Endodermal cell (in vitro differentiated cells): Measurements from ENCODE around the gene RPP38. TPM values are rescaled to one million over a fixed set of nuclear protein-coding genes. Genes with fewer than 3 reads are reported as not detected.

ENCODE experiments used
- DNase-seq: peaks from one replicate; pipeline ENCODE4 v3.0.0-alpha.2; 2017
- H3K27ac ChIP-seq: 2 replicates; pipeline ENCODE4 v1.5.1; 2013; ENCODE audit warnings: mild to moderate bottlenecking, low read depth, low read length, moderate library complexity
- H3K27me3 ChIP-seq: 2 replicates; pipeline ENCODE4 v1.6.1; 2013; ENCODE audit warnings: mild to moderate bottlenecking, low read length, moderate library complexity; ENCODE audit not compliant: insufficient read depth, control insufficient read depth, poor library complexity, severe bottlenecking
- H3K36me3 ChIP-seq: 2 replicates; pipeline ENCODE4 v1.7.0; 2013; ENCODE audit warnings: mild to moderate bottlenecking, low read length, moderate library complexity; ENCODE audit not compliant: control insufficient read depth, insufficient read depth
- H3K4me1 ChIP-seq: one replicate; pipeline ENCODE4 v1.7.0; 2013; ENCODE audit warnings: low read length; ENCODE audit not compliant: control insufficient read depth, insufficient read depth
- H3K4me3 ChIP-seq: 2 replicates; pipeline ENCODE4 v1.5.1; 2013; ENCODE audit warnings: mild to moderate bottlenecking, low read length, moderate library complexity
- H3K9ac ChIP-seq: 2 replicates; pipeline ENCODE4 v1.6.1; 2013; ENCODE audit warnings: mild to moderate bottlenecking, low read length, moderate library complexity; ENCODE audit not compliant: poor library complexity, severe bottlenecking; ENCODE audit errors: extremely low read depth
- H3K9me3 ChIP-seq: 2 replicates; pipeline ENCODE4 v1.6.1; 2013; ENCODE audit warnings: mild to moderate bottlenecking, low read length, moderate library complexity; ENCODE audit not compliant: control insufficient read depth
- H3K27ac Mint-ChIP-seq: 2 replicates; pipeline ENCODE4 v1.8.0; 2020; ENCODE audit warnings: mixed read lengths
- H3K27me3 Mint-ChIP-seq: 2 replicates; pipeline ENCODE4 v1.8.0; 2021; ENCODE audit warnings: mild to moderate bottlenecking, mixed read lengths; ENCODE audit not compliant: insufficient read depth
- H3K36me3 Mint-ChIP-seq: 2 replicates; pipeline ENCODE4 v1.8.0; 2020; ENCODE audit warnings: low read depth, mixed read lengths
- H3K4me1 Mint-ChIP-seq: 2 replicates; pipeline ENCODE4 v1.8.0; 2020; ENCODE audit warnings: mixed read lengths
- H3K4me3 Mint-ChIP-seq: 2 replicates; pipeline ENCODE4 v1.8.0; 2020; ENCODE audit warnings: mild to moderate bottlenecking, moderate library complexity, mixed read lengths
- H3K9me3 Mint-ChIP-seq: 2 replicates; pipeline ENCODE4 v1.8.0; 2020; ENCODE audit warnings: mild to moderate bottlenecking, mixed read lengths
- WGBS, 2 experiments: methylation state at CpG; one replicate each; pipeline versions ENCODE4 v1.1.5 to v1.1.7; 2013; ENCODE audit warnings: missing lambda C conversion rate in 2 of 2, mixed read lengths in 1 of 2; ENCODE audit not compliant: insufficient coverage in 1 of 2, insufficient read length in 1 of 2; 5-methylcytosine and 5-hydroxymethylcytosine counted together
- long read RNA-seq, 4 experiments: library from polyadenylated mRNA in 2 of 4; library from RNA in 1 of 4; library from capped mRNA in 1 of 4; stranded (forward) in 3 of 4; unstranded in 1 of 4; transcript quantifications; one replicate each; pipeline ENCODE4 v2.0.0, GENCODE V29; 2020 to 2021; ENCODE audit warnings: inconsistent platforms in 1 of 4
- polyA plus RNA-seq, 2 experiments: library from polyadenylated mRNA; stranded (reverse); fragments of 50-300 nt; gene quantifications; one replicate each; pipeline ENCODE4 v1.2.3, GENCODE V29; 2013
- total RNA-seq, 2 donors: library from RNA; stranded (reverse); fragmentation: NEBNext Ultra II Directional in 1 of 2; extraction: Animal tissue kit (Norgen Biotek cat#: 25700) in 1 of 2; gene quantifications; 2 replicates in 1 of 2; 3 replicates in 1 of 2; pipeline ENCODE4 v1.2.1, GENCODE V29; 2021
- TF ChIP-seq, protein P1 (sequence below): fragments of 200-600 bp; sonication (generic); conservative IDR thresholded peaks from 2 replicates; pipeline ENCODE4 v1.5.0; 2021; ENCODE audit warnings: antibody characterized with exemption, mild to moderate bottlenecking

Gene RPP38, protein sequence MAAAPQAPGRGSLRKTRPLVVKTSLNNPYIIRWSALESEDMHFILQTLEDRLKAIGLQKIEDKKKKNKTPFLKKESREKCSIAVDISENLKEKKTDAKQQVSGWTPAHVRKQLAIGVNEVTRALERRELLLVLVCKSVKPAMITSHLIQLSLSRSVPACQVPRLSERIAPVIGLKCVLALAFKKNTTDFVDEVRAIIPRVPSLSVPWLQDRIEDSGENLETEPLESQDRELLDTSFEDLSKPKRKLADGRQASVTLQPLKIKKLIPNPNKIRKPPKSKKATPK
- 10 to 100 TPM; 23.6 to 24.8 TPM for total RNA-seq
- polyA plus RNA-seq (2013, experiment 1 of 2) = 24.4 TPM
- 20.4 TPM for polyA plus RNA-seq (2013, experiment 2 of 2)
- long read RNA-seq, experiment 1, transcript RPP38-203 (2 exons, 1,030 nt) = major isoform, 5 of 19 reads
- long read RNA-seq, experiment 1, transcript RPP38-204 (3 exons, 1,296 nt) = major isoform, 5 of 19 reads
- long read RNA-seq, experiment 1, partial matches to known transcripts = 5 of 19 reads
- long read RNA-seq, experiment 1, other reads (novel, unspliced or antisense) = 1 of 19 reads
- long read RNA-seq, experiment 2, transcript RPP38-207 (2 exons, 1,537 nt) = major isoform, 7 of 26 reads
- long read RNA-seq, experiment 2, transcript RPP38-204 (3 exons, 1,296 nt) = major isoform, 7 of 26 reads
- long read RNA-seq, experiment 2, partial matches to known transcripts = 1 of 26 reads
- long read RNA-seq, experiment 2, other reads (novel, unspliced or antisense) = 4 of 26 reads
- long read RNA-seq, experiment 3, transcript RPP38-203 (2 exons, 1,030 nt) = minor isoform, 10 of 53 reads
- long read RNA-seq, experiment 3, transcript RPP38-204 (3 exons, 1,296 nt) = minor isoform, 9 of 53 reads
- long read RNA-seq, experiment 3, transcript RPP38-207 (2 exons, 1,537 nt) = major isoform, 15 of 53 reads
- long read RNA-seq, experiment 3, transcript RPP38-201 (3 exons, 1,457 nt) = minor isoform, 13 of 53 reads
- long read RNA-seq, experiment 3, partial matches to known transcripts = 0 of 53 reads
- long read RNA-seq, experiment 3, other reads (novel, unspliced or antisense) = 6 of 53 reads
- long read RNA-seq, experiment 4, transcript RPP38-203 (2 exons, 1,030 nt) = major isoform, 12 of 44 reads
- long read RNA-seq, experiment 4, transcript RPP38-204 (3 exons, 1,296 nt) = minor isoform, 11 of 44 reads
- long read RNA-seq, experiment 4, partial matches to known transcripts = 9 of 44 reads
- long read RNA-seq, experiment 4, other reads (novel, unspliced or antisense) = 5 of 44 reads

DNA sequence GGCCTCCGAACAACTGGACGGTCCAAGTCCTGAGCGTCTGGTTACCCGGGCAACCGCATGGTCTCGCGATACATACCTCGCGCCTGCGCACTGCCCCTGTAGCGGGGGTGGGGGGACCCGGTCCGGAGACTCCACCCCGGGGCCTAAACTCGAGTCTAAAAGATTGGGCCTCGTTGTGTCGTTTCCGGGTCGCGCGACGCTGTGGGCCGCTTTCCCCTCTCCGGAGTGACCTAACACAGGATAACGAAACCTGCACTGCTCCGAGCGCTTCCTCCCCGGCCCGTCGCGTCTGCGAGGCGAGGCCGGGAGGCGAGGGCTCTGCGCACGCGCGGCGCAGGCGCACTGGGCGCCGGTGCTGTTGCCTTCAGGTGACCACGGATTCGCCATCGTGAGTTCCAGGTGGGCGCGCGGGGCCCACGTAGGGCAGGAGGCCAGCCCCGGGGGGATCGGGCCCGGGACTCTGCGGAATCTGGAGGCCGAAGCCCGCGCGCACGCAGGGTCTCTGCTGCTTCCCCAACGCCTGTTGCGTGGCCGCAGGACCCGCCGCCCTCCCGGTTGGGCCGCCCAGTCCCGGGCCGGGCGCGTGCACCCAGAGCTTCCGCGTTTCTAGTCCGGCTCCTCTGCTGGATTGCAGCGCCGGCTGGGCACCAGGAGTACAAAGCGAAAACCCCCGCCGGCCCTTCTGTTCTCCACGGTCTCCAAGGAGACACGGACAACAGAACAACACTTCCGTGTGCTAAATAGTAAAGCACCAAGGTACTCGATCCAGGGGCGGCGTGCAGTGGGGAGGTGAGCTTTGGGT, at the start of gene RPP38:
Gene RPP38, plus strand, starts transcription at position 345 of the 802 bp plus-strand sequence. CDS start 5,960 bp downstream, outside the sequence.
- Histone ChIP-seq H3K9me3 (no peaks in the 10 kb centered on the region), H3K4me1 (peaks cover 2% of the 10 kb centered on the region), H3K27ac (peak within 1 kb of the TSS; percentile 95), H3K36me3 (peaks cover 21% of the 10 kb centered on the region), H3K4me3 (peak within 1 kb of the TSS; percentile 94), H3K27me3 (no peaks in the 10 kb centered on the region), H3K9ac (peak within 1 kb of the TSS; percentile 92)
- Mint-ChIP-seq H3K9me3 (no peaks in the 10 kb centered on the region), H3K27me3 (peaks cover 3% of the 10 kb centered on the region), H3K36me3 (peaks cover 17% of the 10 kb centered on the region), H3K27ac (peak within 1 kb of the TSS; percentile 95), H3K4me3 (peak within 1 kb of the TSS; percentile 90), H3K4me1 (peaks cover 10% of the 10 kb centered on the region)
- DNase-seq = peak; percentile 98
- TF ChIP-seq, protein P1, sequence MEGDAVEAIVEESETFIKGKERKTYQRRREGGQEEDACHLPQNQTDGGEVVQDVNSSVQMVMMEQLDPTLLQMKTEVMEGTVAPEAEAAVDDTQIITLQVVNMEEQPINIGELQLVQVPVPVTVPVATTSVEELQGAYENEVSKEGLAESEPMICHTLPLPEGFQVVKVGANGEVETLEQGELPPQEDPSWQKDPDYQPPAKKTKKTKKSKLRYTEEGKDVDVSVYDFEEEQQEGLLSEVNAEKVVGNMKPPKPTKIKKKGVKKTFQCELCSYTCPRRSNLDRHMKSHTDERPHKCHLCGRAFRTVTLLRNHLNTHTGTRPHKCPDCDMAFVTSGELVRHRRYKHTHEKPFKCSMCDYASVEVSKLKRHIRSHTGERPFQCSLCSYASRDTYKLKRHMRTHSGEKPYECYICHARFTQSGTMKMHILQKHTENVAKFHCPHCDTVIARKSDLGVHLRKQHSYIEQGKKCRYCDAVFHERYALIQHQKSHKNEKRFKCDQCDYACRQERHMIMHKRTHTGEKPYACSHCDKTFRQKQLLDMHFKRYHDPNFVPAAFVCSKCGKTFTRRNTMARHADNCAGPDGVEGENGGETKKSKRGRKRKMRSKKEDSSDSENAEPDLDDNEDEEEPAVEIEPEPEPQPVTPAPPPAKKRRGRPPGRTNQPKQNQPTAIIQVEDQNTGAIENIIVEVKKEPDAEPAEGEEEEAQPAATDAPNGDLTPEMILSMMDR = no peak
- 0% methylated on average over 26 to 84 of the region's 84 CpGs for WGBS, 2 experiments

- Mint-ChIP-seq H3K27ac (no peak overlapping the region), H3K27me3 (no peaks in the 10 kb centered on the region), H3K9me3 (no peaks in the 10 kb centered on the region), H3K4me3 (no peak overlapping the region), H3K36me3 (no peaks in the 10 kb centered on the region), H3K4me1 (no peaks in the 10 kb centered on the region)
- H3K4me1 ChIP-seq = no peaks in the 10 kb centered on the region
- H3K9ac ChIP-seq = no peak overlapping the region
- DNase-seq = no peak
- no peaks in the 10 kb centered on the region for H3K9me3 ChIP-seq
- H3K4me3 ChIP-seq = no peak overlapping the region
- no peaks in the 10 kb centered on the region for H3K36me3 ChIP-seq
- no peak overlapping the region for H3K27ac ChIP-seq
- TF ChIP-seq, protein P1 = no peak
- H3K27me3 ChIP-seq = no peaks in the 10 kb centered on the region
These were observed 47.6 kb upstream of the RPP38 start for GRCh38 chr10:15049533-15049932.
